ENCODE data around the gene NCAPG.
"Not testable (repeated sequence)": the region's sequence is repeated elsewhere in the genome, so short reads cannot be mapped to it uniquely, and the experiment has no call there.

The NCAPG gene

GRCh38 chr4:17823871-17824669 lies 13.3 kb downstream of the NCAPG start:
- TF ChIP-seq, protein P1, sequence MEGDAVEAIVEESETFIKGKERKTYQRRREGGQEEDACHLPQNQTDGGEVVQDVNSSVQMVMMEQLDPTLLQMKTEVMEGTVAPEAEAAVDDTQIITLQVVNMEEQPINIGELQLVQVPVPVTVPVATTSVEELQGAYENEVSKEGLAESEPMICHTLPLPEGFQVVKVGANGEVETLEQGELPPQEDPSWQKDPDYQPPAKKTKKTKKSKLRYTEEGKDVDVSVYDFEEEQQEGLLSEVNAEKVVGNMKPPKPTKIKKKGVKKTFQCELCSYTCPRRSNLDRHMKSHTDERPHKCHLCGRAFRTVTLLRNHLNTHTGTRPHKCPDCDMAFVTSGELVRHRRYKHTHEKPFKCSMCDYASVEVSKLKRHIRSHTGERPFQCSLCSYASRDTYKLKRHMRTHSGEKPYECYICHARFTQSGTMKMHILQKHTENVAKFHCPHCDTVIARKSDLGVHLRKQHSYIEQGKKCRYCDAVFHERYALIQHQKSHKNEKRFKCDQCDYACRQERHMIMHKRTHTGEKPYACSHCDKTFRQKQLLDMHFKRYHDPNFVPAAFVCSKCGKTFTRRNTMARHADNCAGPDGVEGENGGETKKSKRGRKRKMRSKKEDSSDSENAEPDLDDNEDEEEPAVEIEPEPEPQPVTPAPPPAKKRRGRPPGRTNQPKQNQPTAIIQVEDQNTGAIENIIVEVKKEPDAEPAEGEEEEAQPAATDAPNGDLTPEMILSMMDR (IDR thresholded peaks at IDR 0.05; ENCODE audit: control insufficient read depth, insufficient read depth, low read depth, low read length, missing control alignments) = no peak
- H3K4me3 ChIP-seq (ENCODE audit: control insufficient read depth, low read depth, low read length) = no peak overlapping the region
- no peak for DNase-seq (ENCODE audit: low read depth)

DNA sequence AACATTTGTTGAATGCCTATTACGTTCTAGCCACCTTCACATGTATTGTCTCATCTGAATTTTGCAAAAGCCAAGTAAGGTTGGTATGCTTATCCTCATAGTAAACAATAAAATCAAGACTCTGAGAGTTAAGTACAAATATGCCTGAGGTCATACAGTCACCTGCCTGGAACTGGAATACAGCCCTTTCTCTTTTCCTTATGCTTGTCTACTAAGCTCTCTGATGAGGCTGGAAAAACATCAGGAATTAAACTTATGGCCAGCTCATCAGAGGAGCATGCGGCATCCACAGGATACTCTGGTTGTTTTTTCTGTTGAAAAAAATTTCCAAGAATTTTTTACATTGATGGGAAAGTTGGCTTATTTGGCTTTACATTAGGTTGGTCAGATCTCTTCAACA lies 35.5 kb downstream of the NCAPG start:
- no peak for DNase-seq (ENCODE audit: low read depth)
- H3K4me3 ChIP-seq (ENCODE audit: control insufficient read depth, low read depth, low read length) = no peak overlapping the region
- TF ChIP-seq, protein P1 (IDR thresholded peaks at IDR 0.05; ENCODE audit: control insufficient read depth, insufficient read depth, low read depth, low read length, missing control alignments) = no peak

GRCh38 chr4:17850295-17850694 lies 39.5 kb downstream of the NCAPG start:
- not testable (repeated sequence) for H3K4me3 ChIP-seq (ENCODE audit: control insufficient read depth, low read depth, low read length); DNase-seq (ENCODE audit: low read depth)

DNA sequence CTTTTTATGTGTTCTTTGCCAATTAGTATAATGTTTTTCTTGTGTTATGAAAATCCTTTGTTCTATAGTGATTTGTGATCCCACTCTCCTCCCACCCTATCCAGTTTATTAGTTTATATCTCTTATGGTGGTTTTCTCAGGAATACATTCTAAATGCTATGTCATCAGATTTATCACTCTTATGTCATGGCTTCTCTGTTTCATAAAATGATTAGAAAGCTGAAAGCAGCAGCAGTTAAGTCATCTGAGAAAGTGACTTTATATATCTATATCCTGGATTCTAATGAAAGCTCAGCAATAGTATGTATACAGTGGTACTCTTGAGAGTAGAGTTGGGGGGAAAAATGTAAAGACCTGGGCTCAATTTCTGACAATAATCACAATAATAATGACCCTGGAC lies 41.2 kb downstream of the NCAPG start:
- no peak for DNase-seq (ENCODE audit: low read depth)
- TF ChIP-seq, protein P1 (IDR thresholded peaks at IDR 0.05; ENCODE audit: control insufficient read depth, insufficient read depth, low read depth, low read length, missing control alignments) = no peak
- no peak overlapping the region for H3K4me3 ChIP-seq (ENCODE audit: control insufficient read depth, low read depth, low read length)

GRCh38 chr4:17854036-17854435 lies 43.3 kb downstream of the NCAPG start:
- no peak overlapping the region for H3K4me3 ChIP-seq (ENCODE audit: control insufficient read depth, low read depth, low read length)
- TF ChIP-seq, protein P1 (IDR thresholded peaks at IDR 0.05; ENCODE audit: control insufficient read depth, insufficient read depth, low read depth, low read length, missing control alignments) = no peak
- DNase-seq (ENCODE audit: low read depth) = no peak

- H3K4me3 ChIP-seq (ENCODE audit: control insufficient read depth, low read depth, low read length) = no peak overlapping the region
- TF ChIP-seq, protein P1 (IDR thresholded peaks at IDR 0.05; ENCODE audit: control insufficient read depth, insufficient read depth, low read depth, low read length, missing control alignments) = no peak
- no peak for DNase-seq (ENCODE audit: low read depth)
These were observed 49.1 kb downstream of the NCAPG start for GRCh38 chr4:17859793-17860406.

DNA sequence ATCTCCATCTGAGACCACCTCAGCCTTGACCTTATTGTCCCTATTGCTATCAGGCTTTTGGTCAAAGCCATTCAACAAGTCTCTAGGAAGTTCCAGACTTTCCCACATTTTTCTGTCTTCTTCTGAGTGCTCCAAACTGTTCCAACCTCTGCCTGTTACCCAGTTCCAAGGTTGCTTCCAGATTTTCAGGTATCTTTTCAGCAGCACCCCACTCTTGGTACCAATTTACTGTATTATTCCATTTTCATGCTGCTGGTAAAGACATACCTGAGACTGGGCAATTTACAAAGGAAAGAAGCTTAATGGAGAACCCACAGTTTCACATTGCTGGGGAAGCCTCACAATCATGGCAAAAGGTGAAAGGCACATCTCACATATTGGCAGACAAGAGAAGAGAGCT lies 51.1 kb downstream of the NCAPG start:
- not testable (repeated sequence) for H3K4me3 ChIP-seq (ENCODE audit: control insufficient read depth, low read depth, low read length); DNase-seq (ENCODE audit: low read depth)
